PFSK-1 (cell line): Measurements from ENCODE around the gene GUCY2D.

Experiments
- POLR2AphosphoS5 ChIP-seq: IDR thresholded peaks from 2 replicates; pipeline ENCODE4 v1.6.1; 2012; ENCODE audit warnings: low read depth, mild to moderate bottlenecking, control low read depth, low read length, moderate library complexity
- REST ChIP-seq, 2 experiments: IDR thresholded peaks; 2 replicates each; pipeline versions ENCODE4 v1.6.1 to v1.8.0; 2011 to 2012; ENCODE audit warnings: low read depth in 2 of 2, low read length in 2 of 2, control low read depth in 1 of 2, inconsistent platforms in 1 of 2, mild to moderate bottlenecking in 1 of 2, moderate library complexity in 1 of 2; ENCODE audit not compliant: insufficient read depth in 1 of 2
- SIN3A ChIP-seq: IDR thresholded peaks from 2 replicates; pipeline ENCODE4 v1.6.1; 2012; ENCODE audit warnings: mild to moderate bottlenecking, low read length, moderate library complexity, borderline replicate concordance; ENCODE audit not compliant: insufficient read depth

GRCh38 chr17:8031261-8031661, 28.8 kb downstream of the GUCY2D start:
- TF ChIP-seq REST (IDR thresholded peaks at IDR 0.05; ENCODE audit: insufficient read depth in 1 of 2, low read depth in 2 of 2, low read length in 2 of 2) (no peak), POLR2AphosphoS5 (no peak), SIN3A (no peak)
